Activated naive CD8-positive, alpha-beta T cell treated with anti-CD3 and anti-CD28 coated beads for 36 hours (primary cell): ENCODE results near the gene FGFRL1. TPM values are rescaled to one million over a fixed set of nuclear protein-coding genes. Genes with fewer than 3 reads are reported as not detected.
A peak's percentile ranks its signal among the peaks of the same experiment; 100 is the strongest.
"Not testable (repeated sequence)": the region's sequence is repeated elsewhere in the genome, so short reads cannot be mapped to it uniquely, and the experiment has no call there.

Experiments
- DNase-seq: peaks from one replicate; pipeline ENCODE4 v3.0.0; 2021
- H3K27ac Mint-ChIP-seq: one replicate; pipeline ENCODE4 v1.8.0; 2022; ENCODE audit warnings: mild to moderate bottlenecking, moderate library complexity, mixed read lengths
- H3K27me3 Mint-ChIP-seq: one replicate; pipeline ENCODE4 v1.8.0; 2022; ENCODE audit warnings: mild to moderate bottlenecking, mixed read lengths
- H3K36me3 Mint-ChIP-seq: one replicate; pipeline ENCODE4 v1.8.0; 2021; ENCODE audit warnings: mild to moderate bottlenecking, mixed read lengths
- H3K4me1 Mint-ChIP-seq: one replicate; pipeline ENCODE4 v1.8.0; 2021; ENCODE audit warnings: mixed read lengths
- H3K4me3 Mint-ChIP-seq: one replicate; pipeline ENCODE4 v1.8.0; 2022; ENCODE audit warnings: mild to moderate bottlenecking, moderate library complexity, mixed read lengths
- H3K9me3 Mint-ChIP-seq: one replicate; pipeline ENCODE4 v1.8.0; 2022; ENCODE audit warnings: mixed read lengths
- total RNA-seq, 2 experiments: library from RNA; stranded (reverse); gene quantifications; one replicate each; pipeline ENCODE4 v1.2.3, GENCODE V29; 2021

Gene FGFRL1
- total RNA-seq, 2 experiments from 2014 or later = 17.0 to 17.2 TPM

GRCh38 chr4:1051472-1051871 lies 40.0 kb downstream of the FGFRL1 start:
- H3K36me3 Mint-ChIP-seq = no peaks in the 10 kb centered on the region
- peaks cover 11% of the 10 kb centered on the region for H3K4me1 Mint-ChIP-seq
- no peak for DNase-seq
- H3K4me3 Mint-ChIP-seq = no peak overlapping the region
- H3K9me3 Mint-ChIP-seq = no peaks in the 10 kb centered on the region
- peaks cover 24% of the 10 kb centered on the region for H3K27me3 Mint-ChIP-seq
- no peak overlapping the region for H3K27ac Mint-ChIP-seq

- no peaks in the 10 kb centered on the region for H3K36me3 Mint-ChIP-seq
- H3K27me3 Mint-ChIP-seq = peaks cover 17% of the 10 kb centered on the region
- DNase-seq = no peak
- H3K4me1 Mint-ChIP-seq = peaks cover 11% of the 10 kb centered on the region
- no peak overlapping the region for H3K27ac Mint-ChIP-seq
- H3K9me3 Mint-ChIP-seq = no peaks in the 10 kb centered on the region
- no peak overlapping the region for H3K4me3 Mint-ChIP-seq
These were observed 40.8 kb downstream of the FGFRL1 start for GRCh38 chr4:1052231-1052671.

GRCh38 chr4:1053080-1053661 lies 41.7 kb downstream of the FGFRL1 start:
- Mint-ChIP-seq H3K36me3 (no peaks in the 10 kb centered on the region), H3K4me3 (no peak overlapping the region), H3K27me3 (peaks cover 9% of the 10 kb centered on the region), H3K9me3 (no peaks in the 10 kb centered on the region), H3K27ac (no peak overlapping the region), H3K4me1 (peaks cover 11% of the 10 kb centered on the region)
- no peak for DNase-seq

- H3K36me3 Mint-ChIP-seq, H3K4me3 Mint-ChIP-seq, H3K27me3 Mint-ChIP-seq, DNase-seq, H3K9me3 Mint-ChIP-seq, H3K4me1 Mint-ChIP-seq, H3K27ac Mint-ChIP-seq: not testable (repeated sequence)
These were observed 42.5 kb downstream of the FGFRL1 start for GRCh38 chr4:1053891-1054290.

- DNase-seq, H3K27me3 Mint-ChIP-seq, H3K4me3 Mint-ChIP-seq, H3K9me3 Mint-ChIP-seq, H3K4me1 Mint-ChIP-seq, H3K36me3 Mint-ChIP-seq, H3K27ac Mint-ChIP-seq: not testable (repeated sequence)
These were observed 43.3 kb downstream of the FGFRL1 start for GRCh38 chr4:1054696-1055242.

- Mint-ChIP-seq H3K4me3 (peak overlapping the region; percentile 70), H3K27ac (peak overlapping the region; percentile 72)
- not testable (repeated sequence) for H3K9me3 Mint-ChIP-seq, H3K4me1 Mint-ChIP-seq, H3K36me3 Mint-ChIP-seq, DNase-seq, H3K27me3 Mint-ChIP-seq
These were observed 43.8 kb downstream of the FGFRL1 start for GRCh38 chr4:1055243-1055701.

- Mint-ChIP-seq H3K27ac (peak overlapping the region; percentile 72), H3K4me3 (peak overlapping the region; percentile 70), H3K4me1 (peaks cover 9% of the 10 kb centered on the region), H3K27me3 (no peaks in the 10 kb centered on the region), H3K9me3 (no peaks in the 10 kb centered on the region), H3K36me3 (no peaks in the 10 kb centered on the region)
- peak; percentile 76 for DNase-seq
These were observed 44.5 kb downstream of the FGFRL1 start for GRCh38 chr4:1055721-1056590.

- Mint-ChIP-seq H3K27me3 (no peaks in the 10 kb centered on the region), H3K36me3 (no peaks in the 10 kb centered on the region), H3K4me1 (peaks cover 9% of the 10 kb centered on the region), H3K27ac (no peak overlapping the region), H3K4me3 (no peak overlapping the region), H3K9me3 (no peaks in the 10 kb centered on the region)
- DNase-seq = no peak
These were observed 45.4 kb downstream of the FGFRL1 start for GRCh38 chr4:1056671-1057402.

- Mint-ChIP-seq H3K36me3 (peaks cover 2% of the 10 kb centered on the region), H3K4me3 (no peak overlapping the region), H3K27ac (no peak overlapping the region), H3K27me3 (no peaks in the 10 kb centered on the region), H3K4me1 (peaks cover 15% of the 10 kb centered on the region), H3K9me3 (peaks cover 3% of the 10 kb centered on the region)
- no peak for DNase-seq
These were observed 45.9 kb downstream of the FGFRL1 start for GRCh38 chr4:1057403-1057745.

- Mint-ChIP-seq H3K27ac (no peak overlapping the region), H3K9me3 (peaks cover 6% of the 10 kb centered on the region), H3K27me3 (peaks cover 5% of the 10 kb centered on the region), H3K4me3 (no peak overlapping the region), H3K4me1 (peaks cover 18% of the 10 kb centered on the region), H3K36me3 (peaks cover 2% of the 10 kb centered on the region)
- DNase-seq = no peak
These were observed 47.0 kb downstream of the FGFRL1 start for GRCh38 chr4:1058198-1058996.

GRCh38 chr4:1058997-1059665 lies 47.7 kb downstream of the FGFRL1 start:
- Mint-ChIP-seq H3K27me3 (peaks cover 11% of the 10 kb centered on the region), H3K9me3 (peaks cover 7% of the 10 kb centered on the region), H3K4me3 (no peak overlapping the region), H3K27ac (no peak overlapping the region), H3K4me1 (peaks cover 18% of the 10 kb centered on the region), H3K36me3 (peaks cover 2% of the 10 kb centered on the region)
- no peak for DNase-seq

- DNase-seq = no peak
- Mint-ChIP-seq H3K27ac (no peak overlapping the region), H3K9me3 (peaks cover 9% of the 10 kb centered on the region), H3K36me3 (peaks cover 2% of the 10 kb centered on the region), H3K4me3 (no peak overlapping the region), H3K4me1 (peaks cover 18% of the 10 kb centered on the region), H3K27me3 (peaks cover 18% of the 10 kb centered on the region)
These were observed 48.7 kb downstream of the FGFRL1 start for GRCh38 chr4:1060121-1060520.

GRCh38 chr4:1060621-1061020 lies 49.2 kb downstream of the FGFRL1 start:
- Mint-ChIP-seq H3K4me1 (peaks cover 16% of the 10 kb centered on the region), H3K4me3 (no peak overlapping the region), H3K27ac (no peak overlapping the region), H3K36me3 (peaks cover 2% of the 10 kb centered on the region), H3K9me3 (peaks cover 9% of the 10 kb centered on the region), H3K27me3 (peaks cover 22% of the 10 kb centered on the region)
- no peak for DNase-seq

GRCh38 chr4:1061056-1061700 lies 49.8 kb downstream of the FGFRL1 start:
- Mint-ChIP-seq H3K4me1 (peaks cover 10% of the 10 kb centered on the region), H3K4me3 (no peak overlapping the region), H3K9me3 (peaks cover 9% of the 10 kb centered on the region), H3K36me3 (peaks cover 2% of the 10 kb centered on the region), H3K27me3 (peaks cover 27% of the 10 kb centered on the region), H3K27ac (no peak overlapping the region)
- DNase-seq = no peak
